ENCODE data around the gene CSPG4.

DNA sequence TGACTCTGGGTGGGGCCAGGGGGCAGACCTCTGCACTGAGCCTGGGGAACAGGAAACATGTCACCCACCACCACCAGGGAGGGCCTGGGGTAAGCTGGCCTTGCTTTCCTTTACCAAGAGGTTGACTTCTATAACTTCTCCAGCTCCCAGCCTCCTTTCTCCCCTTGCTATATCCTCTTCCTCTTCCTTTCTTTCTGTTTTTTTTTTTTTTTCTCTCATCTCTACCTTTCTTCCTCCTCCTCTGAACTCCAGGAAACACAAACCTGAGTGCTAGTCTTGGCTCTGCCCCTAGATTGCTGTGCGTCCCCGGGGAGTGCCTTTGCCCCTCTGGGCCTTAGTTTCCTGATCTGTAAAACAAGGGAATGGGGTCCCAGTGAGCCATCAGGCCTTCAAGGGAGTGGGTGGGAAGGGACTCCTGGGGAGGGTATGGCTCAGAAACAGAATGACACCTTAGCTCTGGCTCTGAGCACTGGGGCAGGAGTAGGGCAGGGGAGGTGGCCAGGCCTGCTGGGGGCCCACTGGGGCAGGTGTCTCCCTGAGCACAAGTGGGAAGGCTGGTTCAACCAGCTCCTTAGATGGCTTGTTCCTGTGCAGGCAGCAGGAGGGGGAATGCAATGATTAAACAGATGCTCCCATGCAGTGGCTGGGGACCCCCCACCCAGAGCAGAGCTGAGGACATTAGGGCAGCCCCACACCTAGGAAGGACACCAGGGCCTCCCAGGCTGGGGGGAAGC is 60.7 kb downstream of the CSPG4 start:
- TF ChIP-seq, protein P1, sequence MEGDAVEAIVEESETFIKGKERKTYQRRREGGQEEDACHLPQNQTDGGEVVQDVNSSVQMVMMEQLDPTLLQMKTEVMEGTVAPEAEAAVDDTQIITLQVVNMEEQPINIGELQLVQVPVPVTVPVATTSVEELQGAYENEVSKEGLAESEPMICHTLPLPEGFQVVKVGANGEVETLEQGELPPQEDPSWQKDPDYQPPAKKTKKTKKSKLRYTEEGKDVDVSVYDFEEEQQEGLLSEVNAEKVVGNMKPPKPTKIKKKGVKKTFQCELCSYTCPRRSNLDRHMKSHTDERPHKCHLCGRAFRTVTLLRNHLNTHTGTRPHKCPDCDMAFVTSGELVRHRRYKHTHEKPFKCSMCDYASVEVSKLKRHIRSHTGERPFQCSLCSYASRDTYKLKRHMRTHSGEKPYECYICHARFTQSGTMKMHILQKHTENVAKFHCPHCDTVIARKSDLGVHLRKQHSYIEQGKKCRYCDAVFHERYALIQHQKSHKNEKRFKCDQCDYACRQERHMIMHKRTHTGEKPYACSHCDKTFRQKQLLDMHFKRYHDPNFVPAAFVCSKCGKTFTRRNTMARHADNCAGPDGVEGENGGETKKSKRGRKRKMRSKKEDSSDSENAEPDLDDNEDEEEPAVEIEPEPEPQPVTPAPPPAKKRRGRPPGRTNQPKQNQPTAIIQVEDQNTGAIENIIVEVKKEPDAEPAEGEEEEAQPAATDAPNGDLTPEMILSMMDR (IDR thresholded peaks at IDR 0.05): no peak
- no peak for TF ChIP-seq EZH2 (IDR thresholded peaks at IDR 0.05; ENCODE audit: borderline replicate concordance, insufficient read depth, low read depth, low read length, poor library complexity, severe bottlenecking)
